Measurements from ENCODE around the gene NEAT1. TPM values are rescaled to one million over a fixed set of nuclear protein-coding genes. Genes with fewer than 3 reads are reported as not detected.

NEAT1 gene
- total and polyA plus RNA-seq, 9 of the 15 experiments (the other 6 are each of a cell fraction or from before 2014, with no cell fraction given): 20.1 to 389 (median 62.8) TPM

GRCh38 chr11:65492637-65493366 lies 70.2 kb downstream of the NEAT1 start (continued):
- TF ChIP-seq STAT6 (CRISPR knock-in tag; IDR thresholded peaks at IDR 0.05) (no peak), MEIS2 (IDR thresholded peaks at IDR 0.05; ENCODE audit: partially characterized antibody) (peak; percentile 27), GATAD2B (IDR thresholded peaks at IDR 0.05; ENCODE audit: borderline replicate concordance) (0 out of 2 replicates have a peak, but pooled peaks have one; percentile 3), DMBX1 (CRISPR knock-in tag; IDR thresholded peaks at IDR 0.05; ENCODE audit: borderline replicate concordance) (peak; percentile 82; the same call in 1 of the 2 replicates), THRAP3 (IDR thresholded peaks at IDR 0.05; ENCODE audit: borderline replicate concordance) (no peak), ZNF717 (CRISPR knock-in tag; IDR thresholded peaks at IDR 0.05) (no peak), ETV1 (tag; conservative IDR thresholded peaks at IDR 0.05; ENCODE audit: low read depth) (peak; percentile 47; the same call in 1 of the 2 replicates), TAF9B (IDR thresholded peaks at IDR 0.05; ENCODE audit: partially characterized antibody) (peak; percentile 66), CTBP1 (IDR thresholded peaks at IDR 0.05; ENCODE audit: borderline replicate concordance) (peak; percentile 61; the same call in 1 of the 2 replicates), CXXC5 (CRISPR knock-in tag; IDR thresholded peaks at IDR 0.05) (peak; percentile 22), HMGXB4 (CRISPR knock-in tag; IDR thresholded peaks at IDR 0.05) (no peak), FOXJ2 (tag; IDR thresholded peaks at IDR 0.05) (peak; percentile 24; the same call in 1 of the 2 replicates), E2F1 (CRISPR knock-in tag; IDR thresholded peaks at IDR 0.05) (peak; percentile 26; the same call in 1 of the 2 replicates), BRD9 (IDR thresholded peaks at IDR 0.05; ENCODE audit: low read depth, partially characterized antibody) (peak; percentile 39), NR1H2 (CRISPR knock-in tag; IDR thresholded peaks at IDR 0.05) (no peak), NEUROD1 (IDR thresholded peaks at IDR 0.05; ENCODE audit: borderline replicate concordance, low read depth, low read length, partially characterized antibody) (peak; percentile 2), MLLT1 (IDR thresholded peaks at IDR 0.05) (peak; percentile 10 to 21; a peak in 3 of 4 replicates), ATF7 (IDR thresholded peaks at IDR 0.05) (peak; percentile 96), MBD2 (IDR thresholded peaks at IDR 0.05; ENCODE audit: borderline replicate concordance, low read depth) (0 out of 2 replicates have a peak, but pooled peaks have one; percentile 24), C11orf30 (IDR thresholded peaks at IDR 0.05; ENCODE audit: low read depth) (peak; percentile 41), EGR1 (conservative IDR thresholded peaks at IDR 0.05) (peak; percentile 79), RNF2 (IDR thresholded peaks at IDR 0.05) (no peak)

Measured in K562 (cell line).